Left renal pelvis (tissue), 4 donors: ENCODE measurements around the gene CATSPERD. TPM values are rescaled to one million over a fixed set of nuclear protein-coding genes. Genes with fewer than 3 reads are reported as not detected.
A peak's percentile ranks its signal among the peaks of the same experiment; 100 is the strongest.

Experiments
- DNase-seq, 4 donors: peaks; one replicate each; pipeline ENCODE4 v3.0.0-alpha.2; 2013; ENCODE audit warnings: low read depth in 4 of 4, low spot score in 3 of 4
- polyA plus RNA-seq, 4 donors: library from polyadenylated mRNA; unstranded; fragments of 120-200 nt; gene quantifications; one replicate each; pipeline ENCODE4 v1.2.1, GENCODE V29; 2013; ENCODE audit not compliant: insufficient read length in 4 of 4

The CATSPERD gene
- polyA plus RNA-seq, 4 donors, result not detected

DNA sequence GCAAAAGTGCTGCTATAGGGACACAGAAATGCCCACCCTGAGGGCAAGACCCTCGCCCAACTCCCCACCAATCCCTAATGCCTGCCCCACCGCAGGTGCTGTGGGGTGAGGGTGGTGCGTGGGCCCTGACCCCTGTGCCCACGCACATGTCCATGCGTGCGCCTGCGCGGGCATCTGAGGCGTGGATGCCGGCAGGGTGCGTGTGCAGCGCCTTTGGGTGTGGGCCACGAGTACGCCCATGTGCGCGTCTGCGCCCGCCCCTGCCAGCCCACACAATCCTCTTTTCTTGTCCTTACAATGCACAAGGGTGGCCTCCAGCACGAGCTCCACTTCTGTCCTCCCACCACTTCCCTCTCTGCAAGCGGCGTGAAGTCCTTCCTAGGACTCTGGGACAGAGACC is 104.7 kb downstream of the CATSPERD start:
- no peak for DNase-seq

DNA sequence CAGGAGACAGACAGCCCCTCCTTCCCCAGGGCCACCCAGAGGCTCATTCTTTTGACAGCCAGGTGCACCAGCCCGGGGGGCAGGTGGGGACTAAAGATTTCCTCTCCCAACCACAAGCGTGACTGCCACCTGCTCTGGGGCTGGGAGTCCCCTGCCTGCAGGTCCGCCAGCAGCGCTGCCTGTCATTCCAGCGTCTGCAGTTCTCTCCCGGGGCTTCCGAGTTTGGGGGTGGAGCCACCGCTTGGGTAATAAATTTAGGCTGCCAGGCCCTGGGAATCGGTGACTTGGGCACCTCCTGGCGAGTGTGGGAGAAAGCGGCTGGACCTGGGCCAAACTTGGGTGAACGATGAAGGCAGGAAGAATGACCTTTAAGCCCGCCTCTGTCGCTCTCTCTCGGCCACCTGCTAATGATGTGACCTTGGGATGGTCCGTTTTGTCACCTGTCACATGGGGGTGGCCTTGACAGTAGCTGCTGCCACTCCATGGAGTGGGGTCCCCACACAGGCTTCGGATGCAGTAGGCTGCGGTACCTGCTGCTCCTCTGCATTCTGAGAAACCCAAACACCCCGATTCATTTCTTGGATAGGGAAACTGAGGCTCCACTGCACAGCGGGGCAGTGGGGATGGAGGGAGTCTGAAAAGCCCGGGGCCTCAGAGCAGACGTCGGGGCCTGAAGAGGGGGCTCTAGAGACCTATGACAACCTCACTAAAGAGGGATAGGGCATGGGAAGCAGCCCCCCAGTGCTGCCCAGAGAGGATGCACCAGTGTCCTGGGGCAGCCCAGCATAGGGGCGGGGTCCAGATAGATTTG is 106.3 kb downstream of the CATSPERD start:
- peak in 1 of 4 donors; percentile 73 for DNase-seq

DNA sequence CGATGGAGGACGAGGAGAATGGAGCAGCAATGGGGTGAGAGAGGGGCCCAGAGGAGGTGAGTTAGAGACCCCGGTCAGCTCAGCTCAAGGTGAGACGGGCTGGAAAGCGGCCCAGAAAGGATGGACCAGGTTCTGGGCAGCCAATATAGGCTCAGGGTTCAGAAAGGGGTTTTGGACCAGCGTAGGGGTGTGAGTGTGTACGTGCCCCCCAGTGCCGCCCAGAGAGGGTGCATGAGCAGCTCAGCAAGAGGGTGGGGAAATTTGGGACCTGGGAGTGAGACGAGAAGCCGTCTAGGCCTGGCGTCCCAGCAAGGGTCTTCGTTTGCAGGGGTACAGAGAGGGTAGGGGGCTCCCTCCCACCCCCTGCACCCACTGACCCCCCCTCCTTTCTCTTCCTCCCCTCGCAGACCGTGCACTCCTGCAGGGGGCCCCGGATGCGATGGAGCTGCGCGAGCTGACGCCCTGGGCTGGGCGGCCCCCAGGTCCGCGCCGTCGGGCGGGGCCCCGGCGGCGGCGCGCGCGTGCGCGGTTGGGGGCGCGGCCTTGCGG is 107.0 kb downstream of the CATSPERD start:
- DNase-seq, result no peak

DNA sequence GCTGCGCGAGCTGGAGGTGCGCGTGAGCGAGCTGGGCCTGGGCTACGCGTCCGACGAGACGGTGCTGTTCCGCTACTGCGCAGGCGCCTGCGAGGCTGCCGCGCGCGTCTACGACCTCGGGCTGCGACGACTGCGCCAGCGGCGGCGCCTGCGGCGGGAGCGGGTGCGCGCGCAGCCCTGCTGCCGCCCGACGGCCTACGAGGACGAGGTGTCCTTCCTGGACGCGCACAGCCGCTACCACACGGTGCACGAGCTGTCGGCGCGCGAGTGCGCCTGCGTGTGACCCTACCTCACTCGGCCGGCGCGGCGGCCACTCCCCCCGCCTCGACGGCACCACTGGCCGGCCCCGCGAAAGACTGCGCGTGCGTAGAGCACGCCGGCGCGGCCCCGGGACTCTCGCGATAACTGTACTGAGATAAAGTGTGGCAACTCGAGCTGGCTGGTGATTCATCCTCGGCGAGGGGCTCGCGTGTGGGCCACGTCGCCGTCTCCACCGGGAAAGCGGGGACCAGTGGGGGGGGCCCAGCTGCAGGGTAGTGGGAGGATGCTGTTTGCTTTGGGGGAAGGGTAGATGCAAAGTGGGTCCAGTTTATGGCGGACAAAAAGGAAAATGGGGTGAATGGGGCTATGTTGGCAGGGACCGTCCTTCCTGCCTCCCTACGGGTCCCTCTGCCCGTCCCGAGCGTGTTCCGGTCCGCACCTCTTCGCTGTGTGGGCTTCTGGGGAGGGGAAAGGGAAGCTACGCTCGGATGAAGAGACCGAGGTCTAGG is 107.6 kb downstream of the CATSPERD start:
- DNase-seq, result peak; percentile 84 to 91 (median 88)

Other genes starting within 250 kb of the CATSPERD start
- gene TINCR, start 152.7 kb upstream of the CATSPERD start, polyA plus RNA-seq, result 1 to 10 TPM in 2 of 4 donors, under 1 TPM in 2; 0.09 to 1.3 (median 1.1) TPM
- gene SAFB2, start 97.9 kb upstream of the CATSPERD start, polyA plus RNA-seq, result 100 to 1,000 TPM in 1 of 4 donors, 10 to 100 TPM in 3; 53.4 to 119 (median 73.4) TPM
- gene SAFB, start 97.6 kb upstream of the CATSPERD start, polyA plus RNA-seq, result 100 to 1,000 TPM; 111 to 190 (median 171) TPM
- gene MICOS13, start 40.1 kb upstream of the CATSPERD start, polyA plus RNA-seq, result 10 to 100 TPM; 29.7 to 63.3 (median 35.6) TPM
- 10 to 100 TPM in 1 of 4 donors, 1 to 10 TPM in 3; 7.3 to 17.4 (median 8.8) TPM for gene HSD11B1L, start 39.6 kb upstream of the CATSPERD start, polyA plus RNA-seq
- 100 to 1,000 TPM; 484 to 769 (median 619) TPM for gene RPL36, start 30.3 kb upstream of the CATSPERD start, polyA plus RNA-seq
- gene LONP1, start 491 bp upstream of the CATSPERD start, polyA plus RNA-seq, result 10 to 100 TPM; 33.0 to 61.4 (median 45.0) TPM
- gene PRR22, start 64.1 kb downstream of the CATSPERD start, polyA plus RNA-seq, result 1 to 10 TPM; 1.7 to 4.4 (median 2.3) TPM
- 10 to 100 TPM; 16.1 to 33.3 (median 24.3) TPM for gene DUS3L, start 70.5 kb downstream of the CATSPERD start, polyA plus RNA-seq
- 1 to 10 TPM in 3 of 4 donors, under 1 TPM in 1; 1.00 to 3.4 (median 2.4) TPM for gene NRTN, start 84.4 kb downstream of the CATSPERD start, polyA plus RNA-seq
- 10 to 100 TPM in 2 of 4 donors, 1 to 10 TPM in 1, under 1 TPM in 1; 0.25 to 12.0 (median 8.0) TPM for gene FUT6, start 119.1 kb downstream of the CATSPERD start, polyA plus RNA-seq
- under 1 TPM in 3 of 4 donors, not detected in 1; 0.14 to 0.95 (median 0.55) TPM for gene FUT3, start 130.8 kb downstream of the CATSPERD start, polyA plus RNA-seq
- gene FUT5, start 149.9 kb downstream of the CATSPERD start, polyA plus RNA-seq, result under 1 TPM in 2 of 4 donors, not detected in 2; 0.11 to 0.12 TPM
- 100 to 1,000 TPM; 129 to 208 (median 143) TPM for gene NDUFA11, start 183.2 kb downstream of the CATSPERD start, polyA plus RNA-seq
- 10 to 100 TPM in 1 of 4 donors, 1 to 10 TPM in 3; 3.9 to 11.1 (median 5.5) TPM for gene VMAC, start 184.2 kb downstream of the CATSPERD start, polyA plus RNA-seq
- gene CAPS, start 193.6 kb downstream of the CATSPERD start, polyA plus RNA-seq, result 10 to 100 TPM in 3 of 4 donors, 1 to 10 TPM in 1; 7.2 to 53.8 (median 23.4) TPM